Stimulated activated CD8-positive, alpha-beta memory T cell treated with anti-CD3 and anti-CD28 coated beads, Interleukin-15, amount 100 ng/mL, for 4 hours (primary cell): ENCODE data around the gene SPECC1.
"Not testable (repeated sequence)": the region's sequence is repeated elsewhere in the genome, so short reads cannot be mapped to it uniquely, and the experiment has no call there.

Experiments used
- DNase-seq, 2 donors: peaks; one replicate each; pipeline ENCODE4 v3.0.0-alpha.2; 2020; ENCODE audit warnings: low read depth in 2 of 2

Gene SPECC1

DNA sequence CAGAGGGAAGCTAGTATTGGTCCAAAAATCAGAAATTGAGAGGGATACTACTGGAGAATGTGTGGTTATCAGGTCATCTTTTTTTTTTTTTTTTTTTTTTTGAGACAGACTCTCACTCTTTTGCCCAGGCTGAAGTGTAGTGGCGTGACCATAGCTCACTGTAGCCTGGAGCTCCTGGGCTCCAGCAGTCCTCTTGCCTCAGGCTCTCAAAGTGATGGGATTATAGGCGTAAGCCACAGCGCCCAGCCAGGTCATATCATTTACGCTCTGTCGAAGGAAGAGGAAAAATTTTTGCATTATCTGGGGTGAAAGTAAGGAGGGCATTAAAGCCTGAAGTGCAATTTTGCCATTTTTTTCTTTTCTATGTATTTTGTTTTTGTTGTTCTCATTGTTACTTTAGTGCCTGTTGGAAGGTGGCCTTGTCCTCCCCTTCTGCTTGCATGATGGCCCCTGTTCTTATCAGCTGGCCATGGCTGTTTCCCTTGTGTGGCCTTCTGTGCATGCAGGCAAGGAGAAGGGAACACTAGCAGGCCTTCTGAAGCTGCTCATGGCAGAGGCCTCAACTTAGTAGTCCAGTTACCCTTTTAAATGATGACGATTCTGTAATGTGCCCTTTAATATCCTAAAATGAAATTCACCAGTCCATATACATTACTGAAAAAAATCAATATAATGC is 118.3 kb downstream of the SPECC1 start:
- no peak for DNase-seq

DNA sequence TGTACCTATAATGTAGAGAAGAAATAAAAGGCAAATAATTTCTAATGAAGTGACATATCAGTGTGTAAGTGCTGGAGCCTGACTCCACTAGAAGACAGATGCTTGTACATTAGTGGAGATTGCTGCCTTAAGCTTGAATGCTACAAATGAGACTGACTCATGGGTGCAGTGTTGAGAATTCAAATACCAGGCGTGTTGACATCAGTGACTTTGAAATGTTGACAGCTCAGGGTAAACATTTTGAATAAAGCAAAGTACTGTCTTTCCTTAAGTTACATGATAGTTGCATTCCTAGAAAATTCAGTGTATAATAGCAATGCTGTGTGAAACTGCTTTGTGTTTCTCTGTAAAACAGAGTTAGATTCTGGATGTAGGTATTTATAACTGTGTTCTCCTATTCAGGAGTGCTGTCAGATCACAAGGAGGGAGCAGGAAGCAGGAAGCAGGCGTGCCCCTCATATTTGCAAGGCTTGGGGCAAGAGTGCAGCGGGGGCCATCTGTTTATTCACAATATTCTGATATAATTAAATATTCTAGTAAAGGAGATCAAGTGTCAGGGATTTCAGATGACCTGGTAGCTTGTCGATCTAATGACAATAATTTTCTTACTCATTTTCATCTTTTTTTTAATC is 119.0 kb downstream of the SPECC1 start:
- no peak for DNase-seq

- no peak for DNase-seq
Measured at GRCh38 chr17:20133517-20133916, 124.4 kb downstream of the SPECC1 start.

DNA sequence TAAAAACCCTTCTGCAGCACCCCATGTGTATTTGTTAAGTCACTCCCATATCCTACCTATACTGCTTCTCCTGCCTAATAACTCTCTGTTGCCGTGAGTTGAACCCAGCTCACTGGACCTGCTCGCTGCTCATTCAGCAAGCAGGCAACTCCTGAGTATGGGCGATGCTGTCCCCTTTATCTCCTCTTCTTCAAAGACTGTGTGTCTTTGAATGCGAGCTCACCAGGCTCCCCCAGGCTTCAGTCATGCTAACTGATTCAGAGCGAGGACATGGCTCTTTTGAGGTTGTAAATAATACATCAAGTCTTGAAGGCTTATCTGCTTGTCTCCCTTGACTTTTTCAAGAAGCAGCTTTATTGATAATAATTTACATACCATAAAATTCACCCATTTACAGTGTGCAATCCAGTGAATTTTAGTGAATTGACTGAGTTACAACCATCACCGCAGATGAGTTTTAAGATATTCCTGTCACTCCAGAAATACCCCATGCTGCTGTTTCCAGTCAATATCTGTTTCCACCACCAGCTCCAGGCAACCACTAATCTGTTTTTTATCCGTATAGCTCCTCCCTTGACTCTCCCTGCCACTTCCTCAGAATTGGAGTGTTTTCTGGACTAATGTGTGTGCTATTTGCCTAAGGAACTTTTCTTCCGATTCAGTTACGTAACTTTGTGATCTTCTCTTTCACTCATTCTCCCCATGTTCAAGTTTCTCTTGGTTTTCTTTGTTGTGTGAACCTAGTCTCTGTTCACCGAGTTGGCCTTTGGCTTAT is 132.2 kb downstream of the SPECC1 start:
- DNase-seq, result no peak

DNA sequence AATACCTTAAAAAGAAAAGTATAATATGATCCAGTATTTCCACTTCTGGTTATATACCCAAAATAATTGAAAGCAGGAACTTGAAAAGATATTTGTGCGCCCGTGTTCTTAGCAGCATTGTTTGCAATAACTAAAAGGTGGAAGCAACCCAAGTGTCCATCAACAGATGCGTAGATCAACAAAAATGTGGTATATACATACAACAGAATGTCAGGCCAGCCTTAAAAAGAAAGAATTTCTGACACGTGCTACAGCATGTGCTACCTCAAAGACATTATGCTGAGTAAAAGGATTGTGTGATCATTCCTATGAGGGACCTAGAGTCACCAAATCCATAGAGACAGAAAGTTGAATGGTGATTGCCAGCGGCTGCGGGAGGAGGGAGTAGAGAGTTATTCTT is 133.1 kb downstream of the SPECC1 start:
- DNase-seq, result no peak

- DNase-seq, result no peak
Measured at GRCh38 chr17:20143740-20144139, 134.6 kb downstream of the SPECC1 start.

- no peak for DNase-seq
Measured at GRCh38 chr17:20145567-20145966, 136.4 kb downstream of the SPECC1 start.

DNA sequence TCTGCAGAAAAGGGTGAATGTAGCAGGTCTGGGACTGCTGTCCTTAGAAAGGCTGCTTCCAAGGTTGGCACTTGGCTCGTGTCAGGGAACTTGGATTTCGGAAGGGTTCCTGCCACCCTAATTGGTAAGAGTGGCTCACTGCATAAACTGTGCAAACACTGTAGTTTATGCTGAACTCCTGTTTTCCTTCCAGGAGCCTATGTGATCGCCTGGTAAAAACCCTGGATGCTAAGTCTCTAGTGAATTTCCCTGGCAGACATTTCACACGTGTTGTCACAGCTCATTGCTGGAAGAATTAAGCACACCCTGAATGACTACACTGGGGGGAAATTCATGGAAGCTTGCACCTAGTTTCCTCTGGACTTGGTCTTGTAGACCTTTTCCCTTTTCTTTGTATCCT is 140.1 kb downstream of the SPECC1 start:
- DNase-seq, result no peak

DNA sequence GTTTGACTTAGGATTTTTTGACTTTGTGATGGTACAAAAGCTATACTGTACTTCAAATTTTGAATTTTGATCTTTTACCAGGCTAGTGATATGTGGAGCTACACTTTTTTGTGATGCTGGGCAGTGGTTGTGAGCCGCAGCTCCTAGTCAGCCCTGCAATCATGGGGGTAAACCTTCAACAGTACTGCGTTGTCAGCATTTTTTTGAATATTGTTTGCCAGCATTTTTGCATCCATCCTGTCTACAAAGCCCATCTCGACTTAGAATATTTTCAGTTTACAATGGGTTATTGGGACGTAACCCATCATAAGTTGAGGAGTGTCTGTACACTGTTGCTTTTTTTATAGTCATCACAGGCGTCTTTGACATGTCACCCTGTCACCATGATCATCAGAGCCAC is 142.0 kb downstream of the SPECC1 start:
- no peak for DNase-seq

DNA sequence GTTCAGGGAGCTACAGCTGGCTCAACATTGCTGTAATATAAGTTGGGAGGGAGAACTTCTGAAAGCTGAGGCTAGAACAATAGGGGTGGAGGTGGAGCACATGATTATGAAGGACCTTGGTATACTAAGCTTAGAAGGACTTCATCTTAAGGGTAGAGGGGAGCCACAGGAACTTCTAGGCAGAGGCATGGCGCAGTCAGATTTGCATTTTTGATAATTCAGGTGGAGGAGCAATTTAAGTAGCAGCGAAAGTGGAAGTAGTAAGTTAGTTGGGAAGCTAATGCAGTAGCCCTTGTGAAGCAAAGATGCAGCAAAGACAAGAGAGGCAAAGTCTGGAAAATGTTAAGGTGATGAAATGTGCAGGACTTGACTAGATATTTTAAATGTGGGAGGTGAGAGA is 144.1 kb downstream of the SPECC1 start:
- DNase-seq, result no peak

- no peak for DNase-seq
Measured at GRCh38 chr17:20154286-20155000, 145.3 kb downstream of the SPECC1 start.

- DNase-seq, result peak; percentile 84 to 88
Measured at GRCh38 chr17:20155258-20156195, 146.4 kb downstream of the SPECC1 start.

- DNase-seq, result no peak
Measured at GRCh38 chr17:20156196-20157000, 147.2 kb downstream of the SPECC1 start.

DNA sequence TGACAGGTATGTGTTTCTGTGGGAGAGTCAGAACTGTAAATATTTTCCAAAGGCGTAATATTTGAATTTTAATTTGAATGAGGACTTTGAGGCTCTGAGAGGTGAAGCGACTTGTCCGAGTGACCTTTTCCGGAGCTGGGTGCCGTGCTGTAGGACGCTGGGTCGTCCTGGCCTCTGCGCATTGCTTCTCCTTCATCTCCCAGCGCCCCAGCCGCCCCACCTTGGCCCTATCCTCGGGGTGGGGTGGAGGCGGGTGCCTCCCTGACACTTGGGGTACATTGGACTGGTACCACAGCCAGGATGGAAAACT is 147.8 kb downstream of the SPECC1 start:
- DNase-seq, result no peak

GRCh38 chr17:20158580-20158979 is 149.4 kb downstream of the SPECC1 start:
- DNase-seq, result no peak

DNA sequence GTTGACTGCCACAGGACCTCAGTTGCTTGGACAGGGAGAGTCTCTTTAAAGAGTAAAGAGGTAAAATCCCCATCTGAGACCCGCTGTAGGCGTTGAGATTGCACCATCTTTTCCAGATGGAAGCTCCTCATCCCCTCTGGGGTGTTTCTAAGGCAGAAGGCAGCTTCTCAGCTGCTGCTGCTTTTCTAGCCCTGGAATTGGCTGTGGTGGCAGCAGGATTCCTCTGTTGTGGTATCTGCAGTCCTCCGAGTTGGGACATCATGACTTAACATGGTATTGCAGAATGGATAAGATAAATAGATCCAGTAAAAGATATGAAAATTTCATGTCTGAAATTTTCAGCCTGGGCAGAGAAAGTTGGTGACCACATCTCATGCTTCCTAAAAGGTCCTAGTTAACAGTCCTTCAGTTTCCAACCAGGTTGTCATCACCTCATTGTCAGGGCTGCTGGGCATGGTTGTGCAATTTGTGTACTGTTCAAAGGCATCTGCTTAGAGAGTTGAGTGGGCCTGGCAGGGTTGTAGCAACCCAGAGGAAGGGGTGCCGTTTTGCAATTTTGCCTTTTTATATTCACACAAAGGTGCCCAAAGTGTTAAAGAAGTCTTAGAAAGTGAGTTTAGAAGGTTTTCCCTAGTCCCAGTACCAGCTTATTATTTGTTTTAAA is 150.4 kb downstream of the SPECC1 start:
- DNase-seq, result no peak

- DNase-seq, result not testable (repeated sequence)
Measured at GRCh38 chr17:20165516-20165915, 156.4 kb downstream of the SPECC1 start.

- no peak for DNase-seq
Measured at GRCh38 chr17:20170085-20170484, 160.9 kb downstream of the SPECC1 start.

- DNase-seq, result no peak
Measured at GRCh38 chr17:20171741-20172365, 162.7 kb downstream of the SPECC1 start.

- no peak for DNase-seq
Measured at GRCh38 chr17:20172376-20172775, 163.2 kb downstream of the SPECC1 start.
